ENCODE measurements around the gene RTF2. TPM values are rescaled to one million over a fixed set of nuclear protein-coding genes. Genes with fewer than 3 reads are reported as not detected.

The RTF2 gene
- total RNA-seq, 2 donors from 2014 or later = 80.8 to 82.7 TPM

DNA sequence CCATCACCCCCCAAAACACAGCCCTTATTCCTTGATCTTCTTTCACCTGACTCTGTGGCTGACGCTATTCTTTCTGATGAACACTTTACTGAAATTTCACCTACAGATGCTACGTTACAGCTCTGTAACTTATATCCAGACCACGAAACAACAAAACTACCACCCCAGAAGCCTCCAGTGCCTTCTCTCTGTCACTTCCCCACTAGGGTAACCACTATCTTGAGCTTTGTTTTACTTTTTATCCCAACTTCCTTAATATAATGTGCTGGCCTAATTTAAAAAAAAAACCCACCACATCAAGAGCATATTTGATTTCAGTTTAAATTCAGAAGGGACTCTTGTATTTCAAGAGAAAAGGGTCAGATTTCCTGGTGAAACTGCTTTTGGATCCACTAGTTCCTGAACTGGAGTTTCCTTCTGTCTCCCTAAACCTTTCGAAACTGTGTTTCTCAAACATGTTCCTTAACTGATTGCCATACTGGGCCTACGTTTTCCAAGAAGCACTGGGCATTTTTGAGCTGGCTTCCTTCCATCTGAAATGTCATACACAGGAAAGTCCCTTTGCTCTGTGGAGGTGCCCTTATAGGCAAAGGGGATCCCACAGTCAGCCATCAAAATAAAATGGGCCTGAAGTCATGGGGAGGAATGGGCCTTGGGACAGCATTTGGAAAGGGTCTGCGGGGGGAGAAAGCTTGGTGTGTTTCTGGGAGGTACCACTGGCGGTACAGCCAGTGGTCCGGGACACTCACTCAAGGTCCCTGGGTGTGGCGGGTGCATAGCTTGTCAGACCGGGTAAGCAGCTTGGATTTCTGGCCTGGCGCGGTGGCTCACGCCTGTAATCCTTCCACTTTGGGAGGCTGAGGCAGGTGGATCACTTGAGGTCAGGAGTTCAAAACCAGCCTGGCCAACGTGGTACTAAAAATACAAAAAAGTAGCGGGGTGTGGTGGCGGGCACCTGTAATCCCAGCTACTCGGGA is 25.8 kb upstream of the RTF2 start:
- no peak for DNase-seq
- Mint-ChIP-seq H3K4me3 (peak overlapping the region; percentile 34 to 58), H3K36me3 (ENCODE audit: insufficient read depth in 2 of 2) (peaks cover 0 to 2% of the 10 kb centered on the region in 2 donors), H3K9me3 (no peaks in the 10 kb centered on the region), H3K27me3 (ENCODE audit: low read depth) (no peaks in the 10 kb centered on the region), H3K27ac (peak overlapping the region; percentile 82), H3K4me1 (ENCODE audit: low read depth) (peaks cover 50% of the 10 kb centered on the region)
- peak; percentile 22 to 61 for ATAC-seq (replicated peaks in 1 of 2)

- Mint-ChIP-seq H3K9me3 (no peaks in the 10 kb centered on the region), H3K27ac (peak overlapping the region; percentile 52), H3K4me1 (ENCODE audit: low read depth) (peaks cover 39% of the 10 kb centered on the region), H3K4me3 (no peak overlapping the region), H3K36me3 (ENCODE audit: insufficient read depth in 2 of 2) (peaks cover 0 to 3% of the 10 kb centered on the region in 2 donors), H3K27me3 (ENCODE audit: low read depth) (no peaks in the 10 kb centered on the region)
- no peak for ATAC-seq (replicated peaks in 1 of 2)
- no peak for DNase-seq
Observed at GRCh38 chr20:56443654-56444540, 24.5 kb upstream of the RTF2 start.

GRCh38 chr20:56445130-56445529 is 23.3 kb upstream of the RTF2 start:
- Mint-ChIP-seq H3K36me3 (ENCODE audit: insufficient read depth in 2 of 2) (peaks cover 0 to 3% of the 10 kb centered on the region in 2 donors), H3K4me3 (no peak overlapping the region), H3K4me1 (ENCODE audit: low read depth) (peaks cover 26% of the 10 kb centered on the region), H3K9me3 (no peaks in the 10 kb centered on the region), H3K27me3 (ENCODE audit: low read depth) (no peaks in the 10 kb centered on the region), H3K27ac (no peak overlapping the region)
- ATAC-seq (replicated peaks in 1 of 2) (no peak), DNase-seq (no peak)

DNA sequence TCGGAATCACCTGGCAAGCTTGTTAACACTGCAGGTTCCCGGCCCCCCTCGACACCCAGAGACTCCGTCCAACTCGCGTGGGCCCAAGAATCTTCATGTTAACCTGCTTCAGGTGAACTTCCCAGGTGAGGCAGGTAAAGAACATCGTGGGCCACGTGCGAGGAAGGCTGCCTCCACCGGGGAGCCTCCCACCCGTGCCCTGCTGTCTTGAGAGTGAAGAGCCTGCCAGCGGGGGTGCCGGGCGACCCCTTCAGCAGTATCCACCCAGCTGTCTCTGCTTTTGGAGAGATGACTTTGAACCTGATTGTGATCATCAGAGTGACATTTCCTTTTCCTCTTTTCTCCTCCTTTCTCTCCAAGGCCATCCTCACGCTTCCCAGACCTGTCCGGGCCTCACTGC is 22.9 kb upstream of the RTF2 start:
- DNase-seq (no peak), ATAC-seq (replicated peaks in 1 of 2) (no peak)
- H3K9me3 Mint-ChIP-seq = no peaks in the 10 kb centered on the region
- H3K27me3 Mint-ChIP-seq (ENCODE audit: low read depth) = no peaks in the 10 kb centered on the region
- peaks cover 22% of the 10 kb centered on the region for H3K4me1 Mint-ChIP-seq (ENCODE audit: low read depth)
- H3K36me3 Mint-ChIP-seq (ENCODE audit: insufficient read depth in 2 of 2) = peaks cover 0 to 3% of the 10 kb centered on the region in 2 donors
- no peak overlapping the region for H3K4me3 Mint-ChIP-seq
- H3K27ac Mint-ChIP-seq = no peak overlapping the region

DNA sequence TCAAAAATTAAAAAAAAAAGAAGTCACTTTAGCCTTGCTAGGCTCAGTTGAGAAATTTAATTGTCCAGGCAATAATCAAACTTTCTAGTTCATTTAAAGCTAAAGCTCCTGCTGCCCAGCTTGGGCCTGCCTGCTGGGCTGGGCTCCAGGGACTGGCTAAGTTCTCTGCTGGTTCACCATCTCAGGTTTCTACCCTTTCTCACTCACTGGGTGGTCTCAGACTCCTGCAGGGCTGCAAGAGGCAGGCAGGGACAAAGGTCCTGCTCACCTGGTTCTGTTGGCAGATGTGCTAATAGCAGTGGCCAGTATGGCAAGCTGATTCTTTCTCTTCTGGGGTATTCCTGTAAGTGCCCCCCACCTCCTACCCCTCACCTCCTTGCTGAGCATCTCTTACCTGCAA is 21.2 kb upstream of the RTF2 start:
- Mint-ChIP-seq H3K27me3 (ENCODE audit: low read depth) (no peaks in the 10 kb centered on the region), H3K4me1 (ENCODE audit: low read depth) (peaks cover 12% of the 10 kb centered on the region), H3K36me3 (ENCODE audit: insufficient read depth in 2 of 2) (peaks cover 0 to 3% of the 10 kb centered on the region in 2 donors), H3K4me3 (no peak overlapping the region), H3K9me3 (no peaks in the 10 kb centered on the region), H3K27ac (no peak overlapping the region)
- no peak for ATAC-seq (replicated peaks in 1 of 2)
- DNase-seq = no peak

DNA sequence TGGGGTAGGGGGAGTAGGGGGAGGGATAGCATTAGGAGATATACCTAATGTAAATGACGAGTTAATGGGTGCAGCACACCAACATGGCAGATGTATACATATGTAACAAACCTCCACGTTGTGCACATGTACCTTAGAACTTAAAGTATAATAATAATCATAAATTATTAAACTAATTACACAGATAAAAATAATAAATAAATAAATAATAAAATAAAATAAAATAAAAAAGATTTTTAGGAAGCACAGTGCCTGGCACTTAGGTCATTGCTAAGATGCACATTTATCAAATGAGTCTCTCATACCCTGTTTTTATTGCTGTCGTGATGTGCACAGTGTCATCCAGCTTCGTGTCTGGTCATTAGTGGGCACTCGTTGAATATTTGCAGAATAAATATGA is 19.0 kb upstream of the RTF2 start:
- DNase-seq = no peak
- Mint-ChIP-seq H3K9me3 (no peaks in the 10 kb centered on the region), H3K27me3 (ENCODE audit: low read depth) (no peaks in the 10 kb centered on the region), H3K4me3 (no peak overlapping the region), H3K36me3 (ENCODE audit: insufficient read depth in 2 of 2) (peaks cover 0 to 2% of the 10 kb centered on the region in 2 donors), H3K27ac (no peak overlapping the region), H3K4me1 (ENCODE audit: low read depth) (peaks cover 6% of the 10 kb centered on the region)
- no peak for ATAC-seq (replicated peaks in 1 of 2)

GRCh38 chr20:56451056-56451765 is 17.2 kb upstream of the RTF2 start:
- Mint-ChIP-seq H3K27me3 (ENCODE audit: low read depth) (no peaks in the 10 kb centered on the region), H3K4me3 (no peak overlapping the region), H3K27ac (peak overlapping the region; percentile 27), H3K9me3 (no peaks in the 10 kb centered on the region), H3K36me3 (ENCODE audit: insufficient read depth in 2 of 2) (peaks cover 0 to 2% of the 10 kb centered on the region in 2 donors), H3K4me1 (ENCODE audit: low read depth) (peaks cover 15% of the 10 kb centered on the region)
- no peak for DNase-seq
- no peak for ATAC-seq (replicated peaks in 1 of 2)

DNA sequence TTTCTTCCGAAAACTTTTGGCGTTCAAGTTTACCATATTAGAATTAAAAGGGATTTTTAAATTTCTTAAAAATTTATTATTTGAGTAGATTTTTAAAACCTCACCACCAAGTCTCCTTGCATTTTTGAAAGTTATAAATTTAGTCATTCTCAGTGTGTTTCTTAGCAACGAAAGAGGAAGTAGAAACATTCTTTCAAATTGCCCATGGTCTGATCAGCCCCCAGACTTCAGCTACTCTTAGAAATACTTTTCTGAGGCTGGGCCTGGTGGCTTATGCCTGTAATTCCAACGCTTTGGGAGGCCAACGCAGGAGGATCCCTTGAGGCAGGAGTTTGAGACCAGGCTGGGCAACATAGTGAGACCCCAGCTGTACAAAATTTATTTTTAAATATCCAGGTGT is 15.1 kb upstream of the RTF2 start:
- Mint-ChIP-seq H3K4me1 (ENCODE audit: low read depth) (peaks cover 15% of the 10 kb centered on the region), H3K9me3 (no peaks in the 10 kb centered on the region), H3K36me3 (ENCODE audit: insufficient read depth in 2 of 2) (no peaks in the 10 kb centered on the region), H3K4me3 (peak overlapping the region in 1 of 2 donors; percentile 46), H3K27ac (peak overlapping the region; percentile 73), H3K27me3 (ENCODE audit: low read depth) (no peaks in the 10 kb centered on the region)
- DNase-seq (no peak), ATAC-seq (replicated peaks in 1 of 2) (no peak)

GRCh38 chr20:56454754-56455153 is 13.7 kb upstream of the RTF2 start:
- Mint-ChIP-seq H3K27ac (peak overlapping the region; percentile 92), H3K4me3 (peak overlapping the region in 1 of 2 donors; percentile 41), H3K4me1 (ENCODE audit: low read depth) (peaks cover 15% of the 10 kb centered on the region), H3K36me3 (ENCODE audit: insufficient read depth in 2 of 2) (no peaks in the 10 kb centered on the region), H3K9me3 (no peaks in the 10 kb centered on the region), H3K27me3 (ENCODE audit: low read depth) (no peaks in the 10 kb centered on the region)
- ATAC-seq (replicated peaks in 1 of 2) (peak; percentile 65 to 97), DNase-seq (peak in 1 of 2 donors; percentile 33)

DNA sequence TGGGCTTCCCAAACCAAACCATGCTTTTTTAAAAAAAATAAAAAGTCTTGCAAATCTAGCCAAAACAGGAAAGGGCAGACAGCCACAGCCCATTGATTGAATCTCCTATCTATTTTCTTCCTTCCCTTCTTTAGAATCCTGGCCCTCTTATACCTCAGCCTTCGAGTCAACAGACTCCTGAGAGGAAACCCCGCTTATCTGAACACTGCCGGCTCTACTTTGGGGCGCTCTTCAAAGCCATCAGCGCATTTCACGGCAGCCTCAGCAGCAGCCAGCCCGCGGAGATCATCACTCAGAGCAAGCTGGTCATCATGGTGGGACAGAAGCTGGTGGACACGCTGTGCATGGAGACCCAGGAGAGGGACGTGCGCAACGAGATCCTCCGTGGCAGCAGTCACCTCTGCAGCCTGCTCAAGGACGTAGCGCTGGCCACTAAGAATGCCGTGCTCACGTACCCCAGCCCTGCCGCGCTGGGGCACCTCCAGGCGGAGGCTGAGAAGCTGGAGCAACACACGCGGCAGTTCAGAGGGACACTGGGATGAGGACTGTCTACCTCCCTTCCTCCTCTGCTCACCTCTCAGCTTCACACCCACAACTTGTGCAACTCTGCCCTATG is 10.1 kb upstream of the RTF2 start:
- Mint-ChIP-seq H3K27ac (no peak overlapping the region), H3K27me3 (ENCODE audit: low read depth) (no peaks in the 10 kb centered on the region), H3K4me1 (ENCODE audit: low read depth) (peaks cover 32% of the 10 kb centered on the region), H3K36me3 (ENCODE audit: insufficient read depth in 2 of 2) (no peaks in the 10 kb centered on the region), H3K4me3 (no peak overlapping the region), H3K9me3 (no peaks in the 10 kb centered on the region)
- ATAC-seq (replicated peaks in 1 of 2) (no peak), DNase-seq (no peak)

DNA sequence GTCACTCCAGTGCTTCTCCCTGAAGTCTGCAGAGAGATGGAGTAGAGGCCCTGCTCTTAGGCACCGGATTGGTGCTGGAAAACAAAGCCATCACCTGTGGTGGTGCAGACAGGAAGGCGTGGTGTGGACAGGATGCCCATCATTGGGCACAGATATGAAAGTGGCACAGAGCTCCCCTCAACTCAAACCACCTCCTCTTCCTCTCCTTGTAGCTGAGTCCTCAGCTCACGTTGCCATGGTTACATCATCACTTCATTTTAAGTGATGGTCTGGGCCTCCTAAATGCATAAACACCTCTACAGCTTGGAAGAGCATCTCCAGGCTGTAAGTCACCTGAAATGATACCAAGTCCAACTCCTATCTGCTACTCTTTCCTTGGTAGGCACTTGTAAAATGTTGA is 8.0 kb upstream of the RTF2 start:
- peak overlapping the region; percentile 67 for H3K27ac Mint-ChIP-seq
- no peak overlapping the region for H3K4me3 Mint-ChIP-seq
- H3K27me3 Mint-ChIP-seq (ENCODE audit: low read depth) = no peaks in the 10 kb centered on the region
- H3K36me3 Mint-ChIP-seq (ENCODE audit: insufficient read depth in 2 of 2) = no peaks in the 10 kb centered on the region
- peak in 1 of 2 donors; percentile 26 for DNase-seq
- H3K9me3 Mint-ChIP-seq = no peaks in the 10 kb centered on the region
- H3K4me1 Mint-ChIP-seq (ENCODE audit: low read depth) = peaks cover 26% of the 10 kb centered on the region
- peak; percentile 82 to 90 for ATAC-seq (replicated peaks in 1 of 2)

GRCh38 chr20:56461576-56461975 is 6.9 kb upstream of the RTF2 start:
- Mint-ChIP-seq H3K4me3 (no peak overlapping the region), H3K27ac (no peak overlapping the region), H3K9me3 (no peaks in the 10 kb centered on the region), H3K36me3 (ENCODE audit: insufficient read depth in 2 of 2) (no peaks in the 10 kb centered on the region), H3K27me3 (ENCODE audit: low read depth) (no peaks in the 10 kb centered on the region), H3K4me1 (ENCODE audit: low read depth) (peaks cover 26% of the 10 kb centered on the region)
- ATAC-seq (replicated peaks in 1 of 2) (no peak), DNase-seq (no peak)
